IPS-20b (cell line): Measurements from ENCODE around the gene ADAMTS4.

ENCODE experiments used
- H3K27ac ChIP-seq: one replicate; pipeline ENCODE4 v1.5.1; 2013; ENCODE audit warnings: low read length
- H3K27me3 ChIP-seq: 2 replicates; pipeline ENCODE4 v1.6.1; 2013; ENCODE audit warnings: mild to moderate bottlenecking, low read length, inconsistent platforms; ENCODE audit not compliant: insufficient read depth
- H3K36me3 ChIP-seq: 2 replicates; pipeline ENCODE4 v1.6.1; 2013; ENCODE audit warnings: low read depth, mild to moderate bottlenecking, inconsistent platforms, low read length, moderate library complexity; ENCODE audit not compliant: insufficient read depth
- H3K4me1 ChIP-seq: 2 replicates; pipeline ENCODE4 v1.6.1; 2013; ENCODE audit warnings: mild to moderate bottlenecking, control low read depth, inconsistent platforms, low read length, moderate library complexity; ENCODE audit not compliant: insufficient read depth
- H3K4me3 ChIP-seq: 2 replicates; pipeline ENCODE4 v1.5.1; 2013; ENCODE audit warnings: mild to moderate bottlenecking, low read length, inconsistent platforms
- H3K9ac ChIP-seq: 2 replicates; pipeline ENCODE4 v1.6.1; 2013; ENCODE audit warnings: low read depth, mild to moderate bottlenecking, inconsistent platforms, low read length, moderate library complexity
- H3K9me3 ChIP-seq: 2 replicates; pipeline ENCODE4 v1.6.1; 2013; ENCODE audit warnings: mild to moderate bottlenecking, low read depth, low read length, inconsistent platforms; ENCODE audit not compliant: insufficient read depth

Gene ADAMTS4

DNA sequence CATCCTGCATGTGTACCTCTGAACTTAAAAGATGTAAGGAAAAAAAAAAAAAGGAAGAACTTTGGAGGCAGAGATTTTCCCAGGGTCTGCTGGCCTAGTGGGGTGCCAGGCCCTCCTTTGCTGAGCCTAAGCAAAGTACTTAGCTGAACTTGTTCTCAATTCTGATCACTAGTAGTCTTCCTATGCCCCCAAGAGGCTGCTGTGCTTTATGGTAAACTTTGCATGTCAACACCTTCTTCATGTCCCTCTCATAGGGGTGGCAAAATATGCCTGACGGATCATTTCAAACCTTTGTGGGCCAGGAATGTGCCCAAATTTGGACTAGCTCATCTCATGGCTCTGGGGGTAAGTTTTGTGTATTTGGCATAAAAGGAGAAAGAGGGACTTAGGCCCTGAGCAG lies 41.0 kb downstream of the ADAMTS4 start:
- no peaks in the 10 kb centered on the region for H3K9me3 ChIP-seq
- H3K27me3 ChIP-seq = no peaks in the 10 kb centered on the region
- no peak overlapping the region for H3K9ac ChIP-seq
- no peak overlapping the region for H3K4me3 ChIP-seq
- no peak overlapping the region for H3K27ac ChIP-seq
- H3K36me3 ChIP-seq = peaks cover 32% of the 10 kb centered on the region
- H3K4me1 ChIP-seq = no peaks in the 10 kb centered on the region

DNA sequence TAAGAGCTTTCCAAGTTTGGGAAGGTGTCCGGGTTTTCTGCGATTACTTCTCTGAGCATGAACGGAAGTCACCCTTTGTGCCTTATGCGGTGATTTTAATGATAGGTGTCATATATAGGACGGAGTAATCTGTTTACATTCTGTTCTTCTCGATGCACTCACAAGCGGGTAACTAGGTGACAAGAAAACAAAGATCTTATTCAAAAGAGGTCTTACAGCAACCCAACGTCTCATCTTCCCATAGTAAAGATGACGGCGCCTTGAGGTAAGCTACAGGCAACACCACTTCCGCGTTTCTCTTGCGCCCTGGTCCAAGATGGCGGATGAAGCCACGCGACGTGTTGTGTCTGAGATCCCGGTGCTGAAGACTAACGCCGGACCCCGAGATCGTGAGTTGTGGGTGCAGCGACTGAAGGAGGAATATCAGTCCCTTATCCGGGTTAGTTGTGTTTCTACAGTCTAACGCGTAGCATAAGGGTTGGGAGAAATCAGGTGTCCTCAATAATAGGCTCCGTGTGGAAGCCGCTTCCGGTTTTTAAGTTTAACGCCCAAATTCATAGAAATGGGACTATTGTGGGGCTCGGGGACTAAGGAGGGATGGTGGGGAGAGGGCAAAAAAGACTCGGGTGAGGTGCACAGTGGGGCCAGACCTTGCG lies 45.0 kb downstream of the ADAMTS4 start, which contains the start of gene UFC1:
Gene UFC1, plus strand, starts transcription at position 297 of the 656 bp plus-strand sequence. Its CDS starts 20 bp downstream, at position 317.
- Histone ChIP-seq H3K4me1 (no peaks in the 10 kb centered on the region), H3K4me3 (peak within 1 kb of the TSS; percentile 87), H3K27me3 (no peaks in the 10 kb centered on the region), H3K9ac (peak within 1 kb of the TSS; percentile 99), H3K27ac (peak within 1 kb of the TSS; percentile 84), H3K36me3 (peaks cover 20% of the 10 kb centered on the region), H3K9me3 (no peaks in the 10 kb centered on the region)

DNA sequence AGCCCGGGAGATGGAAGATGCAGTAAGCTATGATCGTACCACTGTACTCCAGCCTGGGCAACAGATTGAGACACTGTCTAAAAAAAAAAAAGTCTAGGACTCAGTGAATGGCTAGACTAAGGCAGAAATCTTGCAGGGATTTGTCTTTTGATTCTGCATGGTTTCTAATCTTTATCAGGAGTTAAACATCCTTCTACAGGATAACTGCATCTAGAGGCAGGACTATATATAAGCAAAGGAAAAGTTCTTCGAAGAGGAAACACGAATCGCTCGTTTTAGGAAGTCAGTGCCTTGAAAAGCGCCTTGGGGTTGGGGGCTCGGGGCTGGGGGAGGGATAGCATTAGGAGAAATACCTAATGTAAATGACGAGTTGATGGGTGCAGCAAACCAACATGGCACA lies 45.7 kb downstream of the ADAMTS4 start:
- Histone ChIP-seq H3K27me3 (no peaks in the 10 kb centered on the region), H3K9ac (peak overlapping the region; percentile 99; the same call in 1 of the 2 replicates), H3K36me3 (peaks cover 15% of the 10 kb centered on the region), H3K9me3 (no peaks in the 10 kb centered on the region), H3K27ac (peak overlapping the region; percentile 84), H3K4me3 (peak overlapping the region; percentile 87), H3K4me1 (no peaks in the 10 kb centered on the region)

DNA sequence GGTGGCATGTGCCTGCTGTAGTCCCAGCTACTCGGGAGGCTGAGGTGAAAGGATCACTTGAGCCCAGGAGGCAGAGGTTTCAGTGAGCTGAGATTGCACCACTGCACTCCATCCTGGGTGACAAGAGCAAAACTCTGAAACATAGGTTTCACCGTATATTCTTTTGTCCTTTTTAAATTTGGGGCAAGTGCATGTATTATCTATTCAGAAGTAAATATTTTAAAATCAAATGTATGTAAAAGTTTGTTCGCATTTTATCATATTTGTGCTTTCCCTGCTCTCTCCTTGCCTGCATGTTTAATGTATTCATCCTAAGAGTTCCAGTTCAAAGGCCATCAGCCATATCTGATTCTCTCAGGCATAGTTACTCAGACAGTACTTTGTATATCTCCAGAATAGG lies 53.0 kb downstream of the ADAMTS4 start:
- H3K27ac ChIP-seq = no peak overlapping the region
- H3K4me1 ChIP-seq = no peaks in the 10 kb centered on the region
- H3K9ac ChIP-seq = no peak overlapping the region
- no peaks in the 10 kb centered on the region for H3K36me3 ChIP-seq
- no peak overlapping the region for H3K4me3 ChIP-seq
- H3K9me3 ChIP-seq = no peaks in the 10 kb centered on the region
- H3K27me3 ChIP-seq = no peaks in the 10 kb centered on the region

DNA sequence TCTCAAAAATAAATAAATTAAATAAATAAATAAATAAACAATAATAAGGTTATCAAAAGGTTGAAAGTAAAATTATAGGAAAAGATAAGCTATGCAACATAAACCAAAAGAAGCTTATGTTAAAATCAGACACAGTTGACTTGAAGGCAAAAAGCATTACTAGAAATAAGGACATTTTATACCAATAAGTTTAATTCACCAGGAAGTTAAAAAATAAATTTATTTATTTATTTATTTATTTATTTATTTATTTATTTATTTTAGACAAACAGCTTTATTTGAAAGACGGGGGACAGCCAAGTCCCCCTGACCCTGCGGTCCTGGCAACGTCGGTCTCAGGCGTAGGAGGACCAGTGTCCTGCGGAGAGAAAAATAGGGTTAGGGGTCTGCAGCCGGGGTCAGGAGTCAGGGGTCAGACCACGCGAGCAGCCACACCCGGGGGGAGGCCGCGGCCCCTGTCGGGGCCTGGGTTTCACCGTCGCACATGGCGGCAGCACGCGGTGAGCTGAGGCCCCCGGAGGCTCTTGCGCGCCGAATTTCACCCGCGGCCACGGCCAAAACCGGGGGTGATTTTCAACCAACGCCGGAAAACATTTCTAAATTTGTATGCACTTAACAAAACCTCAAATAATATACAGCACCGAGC lies 58.0 kb downstream of the ADAMTS4 start:
- H3K27ac ChIP-seq = no peak overlapping the region
- H3K27me3 ChIP-seq = no peaks in the 10 kb centered on the region
- H3K4me1 ChIP-seq = no peaks in the 10 kb centered on the region
- no peak overlapping the region for H3K4me3 ChIP-seq
- H3K9ac ChIP-seq = no peak overlapping the region
- H3K9me3 ChIP-seq = no peaks in the 10 kb centered on the region
- H3K36me3 ChIP-seq = peaks cover 5% of the 10 kb centered on the region; the same call in 1 of the 2 replicates

DNA sequence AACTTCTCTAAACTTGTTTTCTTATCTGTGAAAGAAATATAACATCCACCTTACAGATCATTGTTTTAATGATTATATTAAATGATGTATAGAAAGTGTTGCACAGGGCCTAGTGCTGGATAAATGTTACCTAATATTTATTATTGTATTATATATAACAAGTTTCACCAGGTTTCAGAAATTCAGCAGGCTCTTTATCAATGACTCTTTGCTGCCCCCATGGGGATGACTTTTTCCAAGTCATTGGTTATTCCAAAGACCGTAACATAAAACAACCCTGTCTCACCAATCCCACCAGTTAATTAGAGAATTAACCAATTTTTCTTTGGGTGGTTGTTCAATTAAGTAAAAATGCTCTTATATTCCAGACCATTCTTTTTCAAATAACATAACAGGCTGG lies 59.1 kb downstream of the ADAMTS4 start:
- no peaks in the 10 kb centered on the region for H3K4me1 ChIP-seq
- no peak overlapping the region for H3K9ac ChIP-seq
- no peak overlapping the region for H3K4me3 ChIP-seq
- no peaks in the 10 kb centered on the region for H3K27me3 ChIP-seq
- no peaks in the 10 kb centered on the region for H3K9me3 ChIP-seq
- H3K36me3 ChIP-seq = peaks cover 5% of the 10 kb centered on the region; the same call in 1 of the 2 replicates
- H3K27ac ChIP-seq = no peak overlapping the region

DNA sequence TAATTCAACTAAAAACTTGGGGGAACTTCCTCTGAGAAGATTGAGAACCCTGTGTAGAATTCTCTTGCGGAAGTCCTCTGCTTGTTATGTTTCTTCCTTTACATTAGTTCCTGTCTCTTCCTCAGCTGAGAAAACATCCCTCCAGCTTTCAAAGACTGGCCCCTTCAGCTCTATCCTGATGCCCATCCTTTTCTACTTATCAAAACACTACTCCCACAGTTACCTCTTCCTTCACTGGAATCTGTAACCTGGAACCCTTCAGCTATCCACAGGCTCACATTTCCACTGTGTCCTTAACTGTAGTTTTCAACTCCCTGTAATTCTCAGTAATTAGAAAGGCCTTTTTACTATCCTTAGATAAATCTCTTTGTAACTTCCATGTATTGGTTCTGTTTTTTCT lies 60.4 kb downstream of the ADAMTS4 start:
- Histone ChIP-seq H3K27me3 (no peaks in the 10 kb centered on the region), H3K9me3 (no peaks in the 10 kb centered on the region), H3K27ac (no peak overlapping the region), H3K36me3 (peaks cover 5% of the 10 kb centered on the region; the same call in 1 of the 2 replicates), H3K9ac (no peak overlapping the region), H3K4me1 (no peaks in the 10 kb centered on the region), H3K4me3 (no peak overlapping the region)

DNA sequence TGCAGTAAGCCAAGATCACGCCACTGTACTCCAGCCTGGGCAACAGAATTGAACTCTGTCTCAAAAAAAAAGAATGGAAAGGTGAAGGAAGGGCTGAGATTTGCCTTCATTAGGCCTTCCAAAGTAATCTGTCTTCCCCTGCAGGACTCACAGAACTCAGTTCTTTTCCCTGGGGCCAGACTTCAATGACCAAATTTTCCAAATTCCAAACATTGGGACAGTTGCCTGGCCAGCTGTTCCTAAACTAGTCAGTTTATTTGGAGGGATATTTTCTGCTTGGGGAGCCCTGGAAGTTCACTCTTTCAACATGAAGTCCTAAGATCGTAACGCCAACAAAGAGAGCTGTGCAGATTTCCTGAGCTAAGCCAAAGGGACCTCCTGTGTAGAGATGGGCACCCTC lies 61.0 kb downstream of the ADAMTS4 start:
- Histone ChIP-seq H3K36me3 (peaks cover 5% of the 10 kb centered on the region; the same call in 1 of the 2 replicates), H3K9ac (no peak overlapping the region), H3K4me3 (no peak overlapping the region), H3K4me1 (no peaks in the 10 kb centered on the region), H3K9me3 (no peaks in the 10 kb centered on the region), H3K27ac (no peak overlapping the region), H3K27me3 (no peaks in the 10 kb centered on the region)
